UCSD-AML1 (cell line): ENCODE data around the gene MYH9.
"Not testable (repeated sequence)": the region's sequence is repeated elsewhere in the genome, so short reads cannot be mapped to it uniquely, and the experiment has no call there.

Source experiments
- DNase-seq: peaks from one replicate; lab custom pipeline; 2025; ENCODE audit not compliant: unreplicated experiment; lab: John Stamatoyannopoulos, UW

MYH9 gene

DNA sequence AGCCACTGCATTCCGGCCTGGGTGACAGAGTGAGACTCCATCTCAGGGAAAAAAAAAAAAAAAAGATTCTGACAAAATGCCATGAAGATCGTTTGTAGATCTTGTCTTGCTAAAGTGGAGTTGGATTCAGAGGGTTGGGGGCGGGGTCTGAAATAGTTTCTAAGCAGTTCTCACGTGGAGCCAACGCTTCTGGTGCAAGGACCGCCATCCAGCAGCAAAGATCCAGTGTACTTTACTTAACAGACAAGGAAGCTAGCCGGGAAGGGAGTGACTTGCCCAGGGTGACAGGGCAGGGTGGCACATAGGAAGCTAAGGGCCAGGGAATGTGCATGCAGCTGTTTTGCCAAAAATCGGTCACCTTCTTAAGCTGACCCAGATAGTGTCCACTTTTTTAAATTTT is 107.4 kb downstream of the MYH9 start:
- no peak for DNase-seq

DNA sequence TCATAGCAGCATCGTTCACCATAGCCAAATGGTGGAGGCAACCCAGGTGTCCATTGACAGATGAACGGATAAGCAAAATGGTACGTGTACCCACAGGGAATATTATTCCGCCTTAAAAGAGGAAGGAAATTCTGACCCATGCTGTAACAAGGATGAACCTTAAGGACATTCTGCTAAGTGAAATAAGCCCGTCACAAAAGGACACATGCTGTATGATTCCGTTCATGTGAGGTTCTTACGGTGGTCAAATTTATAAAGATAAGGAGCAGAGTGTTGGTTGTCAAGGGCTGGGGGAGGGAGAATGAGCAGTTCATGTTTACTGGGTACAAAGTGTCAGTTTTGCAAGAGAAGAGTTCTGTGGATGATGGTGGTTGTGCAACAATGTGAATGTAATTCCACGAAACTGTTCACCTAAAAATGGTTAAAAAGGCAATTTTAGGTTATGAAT is 108.5 kb downstream of the MYH9 start:
- no peak for DNase-seq

DNA sequence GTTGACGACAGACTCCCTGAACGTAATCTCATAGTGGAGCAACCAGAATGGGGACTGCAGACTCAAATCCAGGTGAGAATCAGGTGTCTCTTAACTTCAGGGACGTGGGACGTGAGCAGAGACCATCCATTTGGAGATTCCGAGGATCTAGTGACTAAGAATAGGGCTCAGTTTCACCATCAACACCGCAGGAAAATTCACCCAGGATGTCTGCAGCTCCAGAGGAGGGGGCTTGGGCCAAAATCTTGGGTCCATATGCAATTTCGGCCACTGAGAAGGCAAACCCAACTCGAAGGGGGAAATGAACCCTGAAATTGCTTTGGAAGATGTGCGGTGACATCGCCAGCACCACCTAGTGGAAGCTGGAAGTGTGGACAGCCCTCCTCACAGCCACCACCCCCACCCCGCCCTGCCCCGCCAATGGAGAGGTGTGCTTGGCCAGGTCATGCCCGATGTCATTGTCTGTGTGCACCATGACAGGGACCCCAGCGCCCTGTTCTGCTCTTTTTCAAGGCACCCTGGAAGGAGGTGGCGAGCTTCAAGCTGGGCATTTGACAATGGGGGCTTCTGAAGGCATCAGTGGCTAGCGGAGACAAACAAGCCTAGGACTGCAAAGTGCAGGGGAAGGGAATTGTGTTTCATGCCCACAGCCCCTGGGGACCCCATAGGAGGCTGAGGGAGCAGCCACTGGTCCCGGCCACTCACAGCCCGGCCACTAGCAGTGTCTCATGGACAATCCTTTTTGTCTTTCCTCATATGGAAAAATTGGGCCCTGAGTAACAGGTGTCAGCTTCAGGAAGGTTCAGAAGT is 110.1 kb downstream of the MYH9 start:
- DNase-seq, result peak; percentile 54

DNA sequence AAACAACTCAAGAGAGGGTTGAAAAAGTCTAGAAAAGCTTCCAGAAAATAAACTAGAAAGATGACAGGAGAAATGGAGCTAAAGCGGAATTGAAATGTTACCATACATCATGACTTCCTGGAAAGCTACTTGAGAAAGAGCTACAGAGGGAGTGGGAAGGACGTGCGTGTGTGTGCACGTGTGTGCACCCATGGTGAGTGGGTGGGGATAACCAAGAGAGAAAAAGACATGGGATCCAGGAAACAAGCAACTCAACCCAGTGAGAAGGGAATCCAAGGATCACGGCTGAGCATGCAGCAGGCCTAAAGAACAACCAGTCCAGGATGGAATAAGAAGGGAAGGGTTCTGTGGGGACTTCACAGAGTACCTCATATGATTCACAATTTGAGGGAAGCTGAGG is 113.2 kb downstream of the MYH9 start:
- DNase-seq, result no peak

DNA sequence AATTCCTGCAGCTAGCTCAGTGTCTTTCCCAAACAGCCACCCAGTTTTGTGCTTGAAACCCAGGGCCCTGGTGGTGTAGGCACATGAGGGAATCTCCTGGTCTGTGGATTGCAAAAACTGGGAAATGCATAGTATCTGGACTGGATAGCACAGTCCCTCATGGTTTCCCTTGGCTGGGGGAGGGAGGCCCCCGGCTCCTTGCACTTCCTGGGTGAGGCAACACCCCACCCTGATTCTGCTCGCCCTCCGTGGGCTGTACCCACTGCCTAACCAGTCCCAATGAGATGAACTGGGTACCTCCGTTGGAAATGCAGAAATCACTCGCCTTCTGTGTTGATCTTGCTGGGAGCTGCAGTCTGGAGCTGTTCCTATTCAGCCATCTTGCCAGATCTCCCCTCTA is 115.8 kb downstream of the MYH9 start:
- not testable (repeated sequence) for DNase-seq

DNA sequence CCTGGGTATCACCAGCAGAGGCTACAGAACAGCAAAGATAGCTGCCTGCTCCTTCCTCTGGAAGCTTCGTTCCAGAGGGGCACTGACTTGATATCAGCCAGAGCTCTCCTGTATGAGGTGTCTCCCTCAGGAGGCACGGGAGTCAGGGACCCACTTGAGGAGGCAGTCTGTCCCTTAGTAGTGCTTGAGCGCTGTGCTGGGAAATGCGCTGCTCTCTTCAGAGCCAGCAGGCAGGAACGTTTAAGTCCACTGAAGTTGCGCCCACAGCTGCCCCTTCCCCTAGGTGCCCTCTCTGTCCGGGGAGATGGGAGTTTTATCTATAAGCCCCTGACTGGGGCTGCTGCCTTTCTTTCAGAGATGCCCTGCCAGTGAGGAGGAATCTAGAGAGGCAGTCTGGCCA is 116.5 kb downstream of the MYH9 start:
- DNase-seq, result not testable (repeated sequence)

DNA sequence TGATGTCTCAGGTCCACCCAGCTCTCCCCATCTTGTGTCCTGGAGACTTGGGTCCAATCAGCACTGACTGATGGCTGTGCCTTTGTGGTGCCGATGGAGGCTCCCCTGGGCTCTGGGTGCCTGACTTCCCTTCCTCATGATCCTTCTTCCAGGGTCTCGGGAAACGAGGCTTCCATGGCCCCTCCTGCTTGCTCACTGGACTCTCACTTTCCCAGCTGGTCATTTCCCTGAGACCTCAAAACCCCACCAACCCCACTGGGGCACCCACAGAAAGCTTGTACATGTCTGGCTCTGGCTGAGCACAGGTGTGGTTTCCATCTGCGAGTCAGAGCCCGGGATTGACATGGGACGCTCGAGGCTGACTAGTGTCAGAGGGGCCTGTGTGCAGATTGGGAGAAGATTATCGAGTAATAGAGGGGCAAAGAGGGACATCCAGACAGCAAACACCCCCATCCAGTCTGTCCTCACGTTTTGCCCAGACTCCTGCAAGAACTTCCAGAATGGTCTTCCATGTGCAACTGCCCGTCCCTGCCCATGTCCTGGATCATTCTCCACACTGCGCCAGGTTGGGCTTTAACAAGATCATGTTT is 119.8 kb downstream of the MYH9 start:
- DNase-seq, result no peak

DNA sequence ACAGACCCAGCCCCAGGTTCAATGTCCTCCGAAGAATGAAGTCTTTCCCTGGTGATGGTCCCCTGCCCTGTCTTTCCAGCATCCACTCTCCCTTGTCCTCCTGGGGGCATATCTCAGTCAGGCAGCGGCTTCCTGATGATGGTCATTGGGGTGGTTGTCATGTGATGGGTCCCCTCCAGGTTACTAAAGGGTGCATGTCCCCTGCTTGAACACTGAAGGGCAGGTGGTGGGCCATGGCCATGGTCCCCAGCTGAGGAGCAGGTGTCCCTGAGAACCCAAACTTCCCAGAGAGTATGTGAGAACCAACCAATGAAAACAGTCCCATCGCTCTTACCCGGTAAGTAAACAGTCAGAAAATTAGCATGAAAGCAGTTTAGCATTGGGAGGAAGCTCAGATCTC is 120.7 kb downstream of the MYH9 start:
- no peak for DNase-seq

DNA sequence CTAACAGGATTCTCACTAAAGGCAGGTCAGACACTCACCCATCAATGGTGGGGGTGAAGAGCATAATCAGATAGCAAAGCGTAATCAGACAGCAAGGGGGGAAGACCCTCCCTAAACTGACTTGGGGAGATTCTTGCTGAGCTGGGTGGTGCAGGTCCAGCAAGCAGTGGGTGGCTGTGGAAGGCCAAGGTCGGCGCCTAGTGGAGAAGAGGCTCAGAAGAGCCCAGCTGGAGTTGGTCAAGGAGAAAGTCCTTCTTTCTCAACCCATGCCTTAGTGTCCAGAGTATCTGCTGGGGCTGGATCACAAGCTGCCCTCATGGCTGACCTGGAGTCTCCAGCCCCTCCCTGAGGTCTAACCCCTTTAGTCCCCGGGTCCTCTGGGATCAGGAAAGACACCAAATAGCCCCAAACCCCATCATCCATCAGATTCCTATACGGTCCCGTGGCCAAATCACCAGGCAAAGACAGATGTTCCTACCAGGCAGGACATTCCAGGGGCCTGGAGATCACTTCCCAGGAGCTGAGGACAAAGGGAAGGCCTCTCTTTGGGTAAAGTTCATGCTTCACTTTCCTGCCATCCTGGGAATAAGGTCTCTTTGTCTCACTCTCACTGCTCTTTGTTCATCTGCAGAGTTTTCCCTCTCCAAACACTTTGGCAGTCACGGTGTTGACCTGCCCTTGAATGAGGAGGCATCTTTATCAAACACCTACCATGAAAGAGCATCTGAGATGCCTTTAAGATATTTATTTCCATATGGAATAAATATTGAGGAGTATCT is 123.7 kb downstream of the MYH9 start:
- not testable (repeated sequence) for DNase-seq

DNA sequence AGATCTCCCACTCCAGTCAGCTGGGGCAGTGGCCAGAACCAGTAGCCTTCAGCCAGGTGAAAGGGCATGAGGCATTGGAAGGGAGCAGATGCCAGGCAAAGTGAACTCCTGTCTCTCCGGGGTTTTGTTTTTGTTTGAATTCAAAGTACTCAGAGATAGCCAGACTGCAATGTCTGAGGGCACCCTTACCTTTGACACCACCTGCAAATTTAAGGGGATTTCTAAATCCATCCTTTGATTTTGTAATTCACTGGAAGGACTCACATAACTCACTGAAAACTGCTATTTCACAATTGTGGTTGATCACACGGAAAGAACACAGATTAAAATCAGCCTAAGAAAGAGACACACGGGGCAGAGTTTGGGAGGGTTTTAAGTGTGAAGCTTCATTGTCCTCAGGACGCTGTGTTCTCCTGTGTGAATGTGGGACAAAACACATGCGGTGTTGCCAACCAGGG is 124.5 kb downstream of the MYH9 start:
- DNase-seq, result not testable (repeated sequence)

DNA sequence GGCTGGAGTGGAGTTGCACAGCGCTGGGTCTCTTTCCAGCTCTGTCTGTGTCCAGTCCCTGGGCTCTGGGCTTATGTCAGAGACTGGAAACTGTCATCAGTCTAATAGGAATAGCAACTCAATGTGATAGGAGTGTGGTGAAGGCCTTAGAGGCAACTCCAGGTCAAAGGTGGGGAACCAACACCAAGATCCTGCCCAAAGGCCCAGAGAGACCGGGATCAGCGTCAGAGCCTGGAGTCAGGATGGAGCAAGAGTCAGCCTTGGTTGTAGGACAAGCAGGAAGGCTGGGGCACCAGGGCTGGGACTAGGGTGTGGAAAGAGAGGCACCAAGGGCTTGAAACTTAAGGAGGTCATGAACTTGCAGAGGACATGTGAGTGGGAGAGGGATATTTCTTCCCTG is 125.5 kb downstream of the MYH9 start:
- DNase-seq, result not testable (repeated sequence)

DNA sequence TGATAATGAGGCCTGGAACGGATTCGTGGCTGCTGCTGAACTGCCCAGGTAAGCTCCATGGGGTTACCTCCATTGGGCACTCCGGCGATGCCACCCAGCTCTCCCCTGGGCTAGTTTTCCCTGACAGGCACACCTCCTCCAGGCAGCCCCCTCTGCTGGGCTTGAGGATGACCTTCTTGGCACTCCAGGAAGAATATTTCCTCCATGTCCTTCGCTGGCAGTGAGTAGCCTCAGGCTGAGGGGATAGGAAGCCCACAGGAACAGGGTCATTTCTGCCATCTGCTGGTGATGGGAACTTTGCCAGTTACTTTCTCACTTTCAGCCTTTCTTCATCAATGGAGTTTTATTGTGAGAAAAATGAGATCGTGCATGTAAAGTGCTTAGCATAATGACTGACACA is 126.1 kb downstream of the MYH9 start:
- not testable (repeated sequence) for DNase-seq

DNA sequence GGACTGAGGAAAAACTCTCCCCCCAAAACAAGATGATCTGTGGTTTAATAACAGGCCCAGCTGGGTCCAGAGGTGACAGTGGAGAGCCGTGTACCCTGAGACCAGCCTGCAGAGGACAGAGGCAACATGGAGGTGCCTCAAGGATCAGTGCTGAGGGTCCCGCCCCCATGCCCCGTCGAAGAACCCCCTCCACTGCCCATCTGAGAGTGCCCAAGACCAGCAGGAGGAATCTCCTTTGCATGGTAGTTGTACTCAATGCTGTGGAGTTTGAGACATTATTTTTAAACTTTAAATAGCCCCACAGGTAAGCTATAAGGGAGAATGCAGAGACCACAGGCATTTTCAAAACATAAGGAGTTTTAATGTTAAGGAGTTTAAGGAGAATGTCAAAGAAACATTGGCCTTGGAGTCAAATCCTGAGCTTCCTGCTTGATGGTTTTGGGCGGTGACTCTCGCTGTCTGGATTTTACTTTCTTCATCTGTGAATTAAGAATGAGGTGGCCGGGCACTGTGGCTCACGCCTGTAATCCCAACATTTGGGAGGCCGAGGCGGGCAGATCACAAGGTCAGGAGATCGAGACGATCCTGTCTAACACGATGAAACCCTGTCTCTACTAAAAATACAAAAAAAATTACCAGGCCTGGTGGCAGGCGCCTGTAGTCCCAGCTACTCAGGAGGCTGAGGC is 128.0 kb downstream of the MYH9 start:
- DNase-seq, result no peak

DNA sequence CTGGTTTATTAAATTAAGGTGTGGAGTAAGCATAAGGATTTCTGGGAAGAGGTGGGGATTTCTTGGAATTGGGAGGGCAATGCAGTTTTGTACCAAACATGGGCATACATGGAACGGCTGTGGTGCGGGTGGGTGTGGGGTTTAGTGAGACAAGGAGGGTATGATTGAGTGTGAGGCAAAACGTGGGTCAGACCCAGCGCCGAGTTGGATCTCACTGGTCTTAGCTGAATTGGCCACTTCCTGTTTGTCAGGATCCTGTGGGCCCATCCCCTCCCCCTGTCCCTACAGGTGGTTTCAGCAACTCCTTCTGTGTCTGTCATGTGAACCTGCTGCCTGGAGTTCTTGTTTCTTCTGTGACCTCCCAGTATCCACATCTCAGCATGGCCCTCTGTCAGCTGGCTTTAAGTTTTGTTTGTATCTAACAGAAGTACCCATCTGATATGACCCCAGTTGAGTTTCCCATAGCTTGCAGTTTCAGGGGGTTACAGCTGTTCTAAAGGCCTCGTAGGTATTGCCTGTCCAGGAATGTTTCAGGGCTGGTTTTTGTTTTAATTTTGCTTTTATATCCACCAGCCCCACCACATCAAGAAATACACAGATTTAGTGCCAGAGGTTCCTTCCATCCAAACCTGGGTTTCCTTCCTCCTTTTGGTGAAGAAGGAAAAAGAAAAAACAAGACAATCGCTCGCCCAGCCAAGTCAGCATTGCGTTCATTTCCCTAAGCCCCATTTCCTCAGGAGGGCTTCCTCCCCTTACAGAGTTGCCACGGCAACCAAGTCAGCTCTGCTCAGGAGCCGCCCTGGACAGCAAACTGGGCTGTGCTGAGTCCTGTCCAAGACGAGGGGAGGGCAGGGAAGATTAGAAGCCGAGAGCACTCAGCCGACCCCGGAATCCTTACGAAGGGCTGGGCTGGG is 128.8 kb downstream of the MYH9 start:
- peak; percentile 44 for DNase-seq

DNA sequence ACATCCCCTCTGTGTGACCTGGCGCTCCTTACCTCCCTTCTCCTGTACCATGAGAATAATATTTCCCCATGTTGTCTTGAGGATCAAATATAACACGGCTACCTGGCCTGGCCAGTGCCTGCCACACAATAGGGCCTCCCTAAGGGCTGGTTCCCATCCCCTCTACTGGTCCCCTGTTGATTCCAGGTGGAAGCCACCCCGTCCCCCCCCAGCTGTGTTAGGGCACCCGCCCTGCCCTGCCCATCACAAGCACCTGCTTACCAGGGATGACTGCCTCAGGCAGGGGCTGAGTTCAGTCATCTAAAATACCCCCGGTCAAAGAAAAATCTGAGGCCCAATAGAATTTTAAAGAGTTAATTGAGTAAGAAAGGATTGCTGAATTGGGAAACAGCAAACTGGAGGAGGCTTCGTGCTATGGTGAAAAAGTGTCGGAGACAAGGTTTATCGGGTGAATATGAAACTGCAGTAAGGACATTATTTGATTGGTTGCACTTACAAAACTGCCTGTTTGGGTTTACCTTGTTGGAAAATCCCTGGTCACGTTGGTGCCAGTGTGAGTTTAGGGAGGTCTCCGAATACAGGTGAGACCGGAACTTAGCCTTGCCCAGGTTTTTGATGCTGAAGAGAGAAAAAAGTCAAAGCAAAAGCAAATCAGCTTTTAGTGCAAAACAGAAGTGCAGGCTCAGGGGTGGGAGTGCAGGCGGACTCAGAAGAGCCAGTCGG is 129.7 kb downstream of the MYH9 start:
- DNase-seq, result no peak

DNA sequence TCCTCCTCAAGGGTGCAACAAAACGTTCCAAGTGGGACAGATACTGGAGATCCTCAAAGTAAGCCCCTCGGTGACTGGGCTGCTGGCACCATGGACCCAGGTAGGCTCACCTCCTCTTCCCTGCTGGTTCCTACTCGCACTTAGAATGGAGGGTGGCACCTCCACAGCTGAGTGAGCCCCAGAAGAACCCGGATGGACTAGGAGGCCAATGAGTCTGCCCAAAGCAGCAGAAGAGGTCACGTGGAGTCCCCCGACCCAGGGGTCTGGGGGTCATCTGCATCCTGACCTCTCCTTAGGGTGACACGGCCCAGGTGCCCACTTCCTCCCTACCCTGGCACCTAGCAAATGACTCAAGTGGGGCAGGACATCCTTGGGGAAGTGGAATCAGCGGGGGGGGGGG is 130.5 kb downstream of the MYH9 start:
- no peak for DNase-seq

DNA sequence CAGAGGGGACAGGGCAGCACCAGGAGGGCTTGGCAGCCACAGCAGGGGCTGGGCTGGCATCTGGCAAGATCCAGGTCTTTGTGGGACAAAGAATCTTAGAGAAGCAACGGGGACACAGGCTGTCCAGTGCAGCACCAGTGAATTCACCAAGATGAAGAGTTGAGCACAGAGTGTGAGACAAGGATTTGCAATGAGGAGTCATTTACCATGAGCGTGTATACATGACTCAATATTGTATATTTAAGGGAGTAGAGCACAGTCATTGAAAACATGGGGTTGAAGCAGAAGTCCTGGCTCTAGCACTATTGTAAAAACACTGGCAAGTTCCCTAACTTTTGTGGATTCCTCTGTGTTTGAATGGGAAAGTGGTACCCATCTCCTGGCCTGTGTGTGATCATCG is 131.3 kb downstream of the MYH9 start:
- DNase-seq, result no peak

DNA sequence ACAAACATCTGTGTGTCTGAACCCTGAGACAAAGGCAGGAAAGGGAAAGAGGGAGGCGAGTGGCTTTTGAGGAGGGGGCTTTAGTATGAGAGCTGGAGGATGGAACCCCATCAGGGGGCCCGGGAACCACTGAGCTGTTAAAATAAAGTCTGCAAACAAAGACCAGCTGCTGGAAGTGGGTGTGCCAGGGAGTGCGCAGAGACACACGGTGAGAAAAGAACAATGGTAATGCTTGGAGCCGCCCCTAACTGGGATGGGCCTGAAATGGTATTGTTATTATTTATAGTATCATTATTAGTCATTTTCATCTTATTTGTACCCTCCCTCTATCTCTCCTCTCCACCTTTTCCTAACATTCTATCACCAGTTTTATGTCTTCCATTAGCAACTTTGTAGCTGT is 132.2 kb downstream of the MYH9 start:
- not testable (repeated sequence) for DNase-seq
